Pancreas (tissue), 10 donors: ENCODE data around the gene RWDD1. TPM values are rescaled to one million over a fixed set of nuclear protein-coding genes. Genes with fewer than 3 reads are reported as not detected.

Experiments
- ATAC-seq, 4 donors: fragments of 200-7000 bp; cut with Tn5 transposase; one replicate each; pipeline versions ENCODE4 v1.8.0 to v1.9.1; 2020; ENCODE audit warnings: mild to moderate bottlenecking in 4 of 4, moderate library complexity in 4 of 4
- DNase-seq, 6 donors: peaks; one replicate each; pipeline ENCODE4 v3.0.0-alpha.2; 2020
- FAIRE-seq: peaks from 2 replicates; lab custom pipeline; 2012; peaks lifted over from hg19 to GRCh38; lab: Jason Lieb, UNC
- H3K27ac ChIP-seq, 4 donors: fragments of 200-600 bp; sonication (generic); 1 replicate in 3 of 4; 2 replicates in 1 of 4; pipeline versions ENCODE4 v1.5.0 to v1.8.0; 2020
- H3K27me3 ChIP-seq, 4 donors: fragments of 200-600 bp; one replicate each; pipeline ENCODE4 v1.8.0; 2021
- H3K36me3 ChIP-seq, 3 donors: fragments of 200-600 bp; sonication (generic) in 1 of 3; one replicate each; pipeline versions ENCODE4 v1.5.0 to v1.8.0; 2020 to 2021
- H3K4me1 ChIP-seq, 3 donors: fragments of 200-600 bp; one replicate each; pipeline ENCODE4 v1.8.0; 2021
- H3K4me3 ChIP-seq, 4 donors: fragments of 200-600 bp; sonication (generic) in 2 of 4; one replicate each; pipeline versions ENCODE4 v1.5.0 to v1.8.0; 2020 to 2021
- H3K9me3 ChIP-seq, 4 donors: fragments of 200-600 bp; one replicate each; pipeline ENCODE4 v1.8.0; 2021
- CTCF ChIP-seq, 4 donors: fragments of 200-600 bp; sonication (generic) in 3 of 4; IDR thresholded peaks; one replicate each; pipeline versions ENCODE4 v1.5.0 to v1.8.0; 2021; ENCODE audit warnings: antibody characterized with exemption in 4 of 4
- WGBS, 2 donors: extraction: QIAGEN DNeasy Blood & Tissue Kit; methylation state at CpG; one replicate each; pipeline ENCODE4 v1.1.7; 2013; 5-methylcytosine and 5-hydroxymethylcytosine counted together
- intact Hi-C, 3 donors: fragments of 100-400 bp; cut with DNase I; formaldehyde crosslinking; loops; one replicate each; pipeline versions ENCODE4 v1.11.1 to v1.14.2; 2022
- polyA plus RNA-seq, 2 donors: library from polyadenylated mRNA; stranded (reverse); fragments of 200-250 nt; gene quantifications; one replicate each; pipeline ENCODE4 v1.2.3, GENCODE V29; 2013
- total RNA-seq, 6 donors: library from RNA; stranded (reverse); fragmentation: NEBNext Ultra II Directional in 4 of 6; extraction: Animal tissue kit (Norgen Biotek cat#: 25700) in 4 of 6; gene quantifications; one replicate each; pipeline versions ENCODE4 v1.2.1 to v1.2.4, GENCODE V29; 2021 to 2023
- donor health status: healthy with polysubstance abuse.
- donor health status: DM: no; HTN: no; CAD: no; lungs with moderate emphysema.
- donor health status: DM: no; HTN: no; CAD: no.
- donor health status: control.
- donor health status: control.
- donor health status: Bipolar disorder and iron deficiency.
- donor health status: DM: yes; HTN: yes; CAD: no.
- donor health status: DM: no; HTN: no; CAD: no.
- donor health status: DM: no; HTN: no; CAD: no.
- donor health status: DM: yes; HTN: yes; CAD: no.

The RWDD1 gene
- total and polyA plus RNA-seq, 8 donors, result 26.0 to 40.6 (median 29.4) TPM

GRCh38 chr6:116568111-116568510, 3.2 kb upstream of the RWDD1 start:
- Histone ChIP-seq H3K36me3 (no peaks in the 10 kb centered on the region), H3K4me1 (peaks cover 0 to 12% (median 12%) of the 10 kb centered on the region in 3 donors), H3K27me3 (no peaks in the 10 kb centered on the region), H3K9me3 (no peaks in the 10 kb centered on the region), H3K27ac (no peak overlapping the region), H3K4me3 (no peak overlapping the region)
- TF ChIP-seq CTCF (IDR thresholded peaks at IDR 0.05), result no peak
- ATAC-seq (no peak), DNase-seq (no peak), FAIRE-seq (no peak)
- intact Hi-C loops, result no loop called here

DNA sequence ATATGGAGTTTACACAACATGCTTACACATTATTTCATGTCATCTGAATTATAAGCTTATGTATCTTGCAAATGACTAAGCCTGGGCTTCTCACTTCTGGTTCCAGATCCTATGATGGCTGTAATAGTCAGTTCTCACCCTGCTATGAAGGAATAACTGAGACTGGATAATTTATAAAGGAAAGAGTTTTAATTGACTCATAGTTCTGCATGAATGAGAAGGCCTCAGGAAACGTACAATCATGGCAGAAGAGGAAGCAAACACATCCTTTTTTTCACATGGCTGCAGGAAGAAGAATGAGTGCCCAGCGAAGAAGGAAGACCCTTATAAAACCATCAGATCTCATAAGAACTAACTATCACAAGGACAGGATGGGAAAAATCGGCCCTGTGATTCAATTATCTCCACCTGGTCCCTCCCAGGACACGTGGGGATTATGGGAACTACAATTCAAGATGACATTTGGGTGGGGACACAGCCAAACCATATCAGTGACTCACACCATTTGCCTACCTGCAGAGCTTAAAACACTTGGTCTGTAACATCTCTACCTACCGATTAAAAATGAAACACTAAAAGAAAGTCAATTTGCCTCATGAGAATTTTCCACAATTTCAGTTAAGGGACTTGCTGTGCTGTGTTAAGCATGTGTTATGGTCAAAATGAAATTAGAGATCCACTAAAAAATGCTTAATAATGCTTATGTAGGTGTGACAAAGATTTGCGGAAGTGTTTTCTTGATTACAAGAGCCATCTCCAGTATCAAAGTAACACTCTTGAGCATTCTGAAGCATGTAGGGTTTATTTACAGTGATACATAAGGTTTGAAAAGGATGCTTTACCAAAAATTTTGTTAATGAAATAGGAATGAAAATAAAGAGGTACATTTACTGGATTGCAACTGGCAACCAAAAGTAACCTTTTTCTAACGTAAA, 2.2 kb upstream of the RWDD1 start:
- intact Hi-C loops, result no loop called here

DNA sequence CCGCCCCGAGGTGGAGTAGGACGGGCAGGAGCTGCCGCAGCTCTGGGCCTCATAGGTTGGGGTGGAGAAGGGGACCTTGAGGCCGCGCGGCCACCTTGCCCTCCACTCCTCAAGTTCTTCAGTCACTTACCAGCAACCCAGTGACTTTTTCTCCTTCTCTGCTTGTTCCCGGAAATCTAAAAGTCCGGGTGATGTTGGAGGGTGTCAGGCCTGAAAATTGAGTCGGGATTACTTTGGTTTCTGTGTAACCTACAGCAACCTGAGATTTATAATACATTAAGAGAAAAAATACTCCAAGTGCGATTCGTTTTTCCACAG, 338 bp downstream of the RWDD1 start:
- DNase-seq, result no peak
- WGBS, 2 donors, result 0% methylated on average over 12 of the region's 12 CpGs

More for the DNA sequence above, 2.2 kb upstream of the RWDD1 start:
- Histone ChIP-seq H3K27ac (no peak overlapping the region), H3K4me1 (peaks cover 0 to 17% (median 17%) of the 10 kb centered on the region in 3 donors), H3K36me3 (no peaks in the 10 kb centered on the region), H3K27me3 (no peaks in the 10 kb centered on the region), H3K4me3 (no peak overlapping the region), H3K9me3 (no peaks in the 10 kb centered on the region)
- ATAC-seq, result no peak
- no peak for TF ChIP-seq CTCF (IDR thresholded peaks at IDR 0.05)
- DNase-seq, result no peak
- WGBS, 2 donors, result 61 to 66% methylated on average over 7 of the region's 7 CpGs
- FAIRE-seq, result no peak

GRCh38 chr6:116572162-116572561, 858 bp downstream of the RWDD1 start:
- no peak for TF ChIP-seq CTCF (IDR thresholded peaks at IDR 0.05)
- Histone ChIP-seq H3K36me3 (no peaks in the 10 kb centered on the region), H3K4me3 (peak overlapping the region; percentile 55 to 91 (median 88)), H3K27me3 (no peaks in the 10 kb centered on the region), H3K9me3 (no peaks in the 10 kb centered on the region), H3K4me1 (peaks cover 0 to 17% (median 17%) of the 10 kb centered on the region in 3 donors), H3K27ac (peak overlapping the region; percentile 87 to 91 (median 88))
- ATAC-seq (peak; percentile 20 to 60 (median 36)), FAIRE-seq (no peak), DNase-seq (peak in 3 of 6 donors; percentile 8 to 25 (median 18))
- WGBS, 2 donors, result 1% methylated on average over 7 of the region's 7 CpGs
- intact Hi-C loops, result no loop called here

More for the DNA sequence above, 338 bp downstream of the RWDD1 start:
- no peaks in the 10 kb centered on the region for H3K36me3 ChIP-seq
- intact Hi-C loops, result no loop called here
- H3K4me1 ChIP-seq, result peaks cover 0 to 17% (median 17%) of the 10 kb centered on the region in 3 donors
- peak overlapping the region; percentile 55 to 91 (median 88) for H3K4me3 ChIP-seq
- H3K9me3 ChIP-seq, result no peaks in the 10 kb centered on the region
- TF ChIP-seq CTCF (IDR thresholded peaks at IDR 0.05), result no peak
- FAIRE-seq (no peak), ATAC-seq (peak in 2 of 4 donors; percentile 49 to 62)
- peak overlapping the region; percentile 87 to 91 (median 88) for H3K27ac ChIP-seq
- no peaks in the 10 kb centered on the region for H3K27me3 ChIP-seq

GRCh38 chr6:116575227-116575626, 3.9 kb downstream of the RWDD1 start:
- Histone ChIP-seq H3K27me3 (no peaks in the 10 kb centered on the region), H3K27ac (no peak overlapping the region), H3K9me3 (no peaks in the 10 kb centered on the region), H3K4me1 (peaks cover 0 to 18% (median 13%) of the 10 kb centered on the region in 3 donors), H3K4me3 (no peak overlapping the region), H3K36me3 (peaks cover 0 to 5% (median 0%) of the 10 kb centered on the region in 3 donors)
- no peak for TF ChIP-seq CTCF (IDR thresholded peaks at IDR 0.05)
- DNase-seq (no peak), ATAC-seq (no peak), FAIRE-seq (no peak)
- intact Hi-C loops, result no loop called here
- WGBS, 2 donors, result 90 to 93% methylated on average over 2 of the region's 2 CpGs
